Thyroid gland (tissue), 4 donors: Measurements from ENCODE around the gene CYP51A1. TPM values are rescaled to one million over a fixed set of nuclear protein-coding genes. Genes with fewer than 3 reads are reported as not detected.
"Not testable (repeated sequence)": the region's sequence is repeated elsewhere in the genome, so short reads cannot be mapped to it uniquely, and the experiment has no call there.

Source experiments
- DNase-seq, 2 donors: peaks; one replicate each; pipeline ENCODE4 v3.0.0-alpha.2; 2019
- H3K27ac ChIP-seq, 3 donors: fragments of 200-600 bp; sonication (generic); 1 replicate in 2 of 3; 2 replicates in 1 of 3; pipeline ENCODE4 v1.5.1; 2016 to 2019; ENCODE audit warnings: mild to moderate bottlenecking in 1 of 3, moderate library complexity in 1 of 3
- H3K27me3 ChIP-seq: fragments of 200-600 bp; sonication (generic); one replicate; pipeline ENCODE4 v1.5.1; 2019
- H3K36me3 ChIP-seq, 2 donors: fragments of 200-600 bp; sonication (generic); one replicate each; pipeline ENCODE4 v1.5.1; 2016 to 2019
- H3K4me1 ChIP-seq, 2 donors: fragments of 200-600 bp; sonication (generic); one replicate each; pipeline ENCODE4 v1.5.1; 2017 to 2019
- H3K4me3 ChIP-seq, 3 donors: fragments of 200-600 bp; sonication (generic); replicated peaks in 1 of 3; 1 replicate in 2 of 3; 2 replicates in 1 of 3; pipeline ENCODE4 v1.5.1; 2016; ENCODE audit warnings: mild to moderate bottlenecking in 1 of 3
- H3K9me3 ChIP-seq: fragments of 200-600 bp; sonication (generic); one replicate; pipeline ENCODE4 v1.5.1; 2017
- POLR2A ChIP-seq, 2 donors: fragments of 450-650 bp; IDR thresholded peaks; one replicate each; pipeline ENCODE4 v1.6.1; 2017; ENCODE audit warnings: antibody characterized with exemption in 2 of 2, mild to moderate bottlenecking in 2 of 2, moderate library complexity in 1 of 2
- WGBS, 2 donors: methylation state at CpG; one replicate each; pipeline ENCODE4 v1.1.5; 2017; 5-methylcytosine and 5-hydroxymethylcytosine counted together
- intact Hi-C: fragments of 100-400 bp; cut with DNase I; formaldehyde crosslinking; loops from one replicate; pipeline ENCODE4 v1.15.1; 2023
- total RNA-seq, 4 donors: library from RNA; depleted of rRNA; stranded (reverse); fragments of >200 nt; gene quantifications; one replicate each; pipeline ENCODE4 v1.2.3, GENCODE V29; 2016
- TF ChIP-seq, protein P1 (sequence below), 6 experiments: fragments of 200-600 bp in 3 of 6; fragments of 450-650 bp in 3 of 6; sonication (generic) in 3 of 6; IDR thresholded peaks; one replicate each; pipeline ENCODE4 v1.5.1; 2016 to 2019; ENCODE audit warnings: antibody characterized with exemption in 6 of 6, mild to moderate bottlenecking in 2 of 6, inconsistent platforms in 1 of 6, moderate library complexity in 1 of 6

CYP51A1 gene
- total RNA-seq, 4 donors from 2014 or later: 46.9 to 89.1 (median 66.5) TPM

DNA sequence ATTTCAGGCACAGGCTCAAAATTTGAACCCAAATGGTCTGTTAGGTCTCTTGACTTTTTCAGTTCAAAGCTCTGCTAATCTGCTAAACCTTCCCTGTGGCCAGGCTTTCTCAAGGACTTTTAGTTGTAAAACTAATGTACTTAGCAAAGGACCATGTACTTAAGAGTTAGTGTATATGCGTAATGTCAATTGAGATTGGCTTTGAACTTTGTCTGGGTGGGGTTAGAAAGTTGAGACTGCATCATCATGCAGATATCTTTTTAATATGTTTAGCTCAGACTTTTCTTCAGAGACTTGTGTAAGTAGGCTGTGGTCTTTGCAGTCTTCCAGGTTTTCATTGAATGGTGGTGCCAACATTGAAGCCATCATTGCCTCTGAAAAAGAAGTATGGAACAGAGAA, 33.7 kb downstream of the CYP51A1 start:
- no peak overlapping the region for H3K4me3 ChIP-seq
- no peaks in the 10 kb centered on the region for H3K9me3 ChIP-seq
- no peak for DNase-seq
- no peaks in the 10 kb centered on the region for H3K4me1 ChIP-seq
- peaks cover 48 to 55% of the 10 kb centered on the region in 2 donors for H3K36me3 ChIP-seq
- no peak for TF ChIP-seq POLR2A (IDR thresholded peaks at IDR 0.05)
- TF ChIP-seq, protein P1, sequence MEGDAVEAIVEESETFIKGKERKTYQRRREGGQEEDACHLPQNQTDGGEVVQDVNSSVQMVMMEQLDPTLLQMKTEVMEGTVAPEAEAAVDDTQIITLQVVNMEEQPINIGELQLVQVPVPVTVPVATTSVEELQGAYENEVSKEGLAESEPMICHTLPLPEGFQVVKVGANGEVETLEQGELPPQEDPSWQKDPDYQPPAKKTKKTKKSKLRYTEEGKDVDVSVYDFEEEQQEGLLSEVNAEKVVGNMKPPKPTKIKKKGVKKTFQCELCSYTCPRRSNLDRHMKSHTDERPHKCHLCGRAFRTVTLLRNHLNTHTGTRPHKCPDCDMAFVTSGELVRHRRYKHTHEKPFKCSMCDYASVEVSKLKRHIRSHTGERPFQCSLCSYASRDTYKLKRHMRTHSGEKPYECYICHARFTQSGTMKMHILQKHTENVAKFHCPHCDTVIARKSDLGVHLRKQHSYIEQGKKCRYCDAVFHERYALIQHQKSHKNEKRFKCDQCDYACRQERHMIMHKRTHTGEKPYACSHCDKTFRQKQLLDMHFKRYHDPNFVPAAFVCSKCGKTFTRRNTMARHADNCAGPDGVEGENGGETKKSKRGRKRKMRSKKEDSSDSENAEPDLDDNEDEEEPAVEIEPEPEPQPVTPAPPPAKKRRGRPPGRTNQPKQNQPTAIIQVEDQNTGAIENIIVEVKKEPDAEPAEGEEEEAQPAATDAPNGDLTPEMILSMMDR (IDR thresholded peaks at IDR 0.05): no peak
- 100% methylated on average over 1 of the region's 1 CpG for WGBS, 2 donors
- intact Hi-C loops: no loop called here
- no peak overlapping the region for H3K27ac ChIP-seq
- no peaks in the 10 kb centered on the region for H3K27me3 ChIP-seq

DNA sequence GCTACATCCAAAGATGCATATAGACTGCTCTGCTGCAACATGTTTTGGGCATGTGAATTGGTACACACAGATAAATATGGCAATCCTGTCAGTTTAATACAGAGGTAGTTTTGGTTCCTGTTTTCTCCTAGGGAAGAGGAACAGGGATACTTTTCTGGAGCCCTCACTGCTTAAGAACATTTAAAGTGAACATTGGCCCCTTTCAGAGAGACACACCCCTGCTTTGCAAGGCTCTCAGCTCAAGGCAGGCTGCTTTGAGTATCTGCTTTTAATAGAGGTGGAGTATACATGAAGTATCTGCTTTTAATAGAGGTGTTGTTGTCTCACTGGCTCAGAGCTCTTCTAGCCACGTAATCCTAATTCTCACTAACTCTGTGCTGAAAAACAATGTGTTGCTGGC, 38.9 kb downstream of the CYP51A1 start:
- Histone ChIP-seq H3K27ac (no peak overlapping the region), H3K4me1 (peaks cover 5 to 10% of the 10 kb centered on the region in 2 donors), H3K9me3 (no peaks in the 10 kb centered on the region), H3K36me3 (peaks cover 24 to 32% of the 10 kb centered on the region in 2 donors), H3K27me3 (no peaks in the 10 kb centered on the region), H3K4me3 (no peak overlapping the region)
- TF ChIP-seq POLR2A (IDR thresholded peaks at IDR 0.05): no peak
- TF ChIP-seq, protein P1 (IDR thresholded peaks at IDR 0.05): no peak
- 90% methylated on average over 1 of the region's 1 CpG for WGBS, 2 donors
- DNase-seq: no peak
- intact Hi-C loops: no loop called here

DNA sequence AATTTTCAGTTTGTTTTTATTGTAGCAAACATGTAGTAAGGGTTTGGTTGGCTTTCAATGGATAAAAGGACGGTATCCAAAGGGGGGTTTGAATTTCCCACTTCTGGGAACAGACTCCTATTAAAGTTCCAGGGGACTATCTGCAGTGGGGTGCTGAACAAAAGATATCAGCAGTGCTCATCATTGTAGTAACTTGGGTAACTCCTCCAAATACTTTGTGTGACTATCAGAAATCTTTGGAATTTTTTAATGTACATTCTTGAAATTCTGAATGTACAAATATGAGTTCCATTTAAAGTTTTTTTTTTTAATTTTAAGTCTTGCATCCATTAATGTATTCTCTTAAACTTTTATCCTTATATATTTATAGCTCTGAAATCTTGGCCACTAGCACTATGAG, 42.1 kb downstream of the CYP51A1 start:
- peaks cover 5 to 10% of the 10 kb centered on the region in 2 donors for H3K4me1 ChIP-seq
- H3K27ac ChIP-seq: peak overlapping the region in 1 of 3 donors; percentile 52
- no peak overlapping the region for H3K4me3 ChIP-seq
- TF ChIP-seq, protein P1 (IDR thresholded peaks at IDR 0.05): no peak
- TF ChIP-seq POLR2A (IDR thresholded peaks at IDR 0.05): no peak
- DNase-seq: no peak
- H3K36me3 ChIP-seq: peaks cover 11 to 32% of the 10 kb centered on the region in 2 donors
- H3K27me3 ChIP-seq: no peaks in the 10 kb centered on the region
- 94 to 96% methylated on average over 1 of the region's 1 CpG for WGBS, 2 donors
- no peaks in the 10 kb centered on the region for H3K9me3 ChIP-seq
- intact Hi-C loops: no loop called here

DNA sequence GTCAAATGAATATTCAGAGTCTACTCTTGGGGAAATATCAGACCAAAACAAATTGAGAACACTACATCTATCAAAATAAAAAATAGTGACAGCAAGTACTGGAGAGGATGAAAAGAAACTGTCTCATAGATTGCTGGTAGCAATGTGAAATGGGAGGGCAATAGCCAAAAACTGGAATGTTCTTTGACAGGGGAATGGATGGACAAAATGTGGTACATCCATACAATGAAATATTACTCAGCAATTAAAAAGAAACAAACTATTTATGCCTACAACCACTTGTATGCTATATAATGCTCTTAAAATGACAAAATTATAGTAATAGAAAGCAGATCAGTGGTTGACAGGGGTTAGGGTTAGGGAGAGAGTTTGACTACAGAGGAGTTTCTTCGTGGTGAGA, 46.0 kb downstream of the CYP51A1 start:
- Histone ChIP-seq H3K27me3 (no peaks in the 10 kb centered on the region), H3K4me1 (peaks cover 5 to 8% of the 10 kb centered on the region in 2 donors), H3K9me3 (no peaks in the 10 kb centered on the region), H3K4me3 (no peak overlapping the region), H3K27ac (no peak overlapping the region), H3K36me3 (peaks cover 33 to 48% of the 10 kb centered on the region in 2 donors)
- TF ChIP-seq POLR2A (IDR thresholded peaks at IDR 0.05): no peak
- TF ChIP-seq, protein P1 (IDR thresholded peaks at IDR 0.05): no peak
- DNase-seq: no peak
- intact Hi-C loops: no loop called here
- WGBS, 2 donors: 90 to 97% methylated on average over 1 of the region's 1 CpG

DNA sequence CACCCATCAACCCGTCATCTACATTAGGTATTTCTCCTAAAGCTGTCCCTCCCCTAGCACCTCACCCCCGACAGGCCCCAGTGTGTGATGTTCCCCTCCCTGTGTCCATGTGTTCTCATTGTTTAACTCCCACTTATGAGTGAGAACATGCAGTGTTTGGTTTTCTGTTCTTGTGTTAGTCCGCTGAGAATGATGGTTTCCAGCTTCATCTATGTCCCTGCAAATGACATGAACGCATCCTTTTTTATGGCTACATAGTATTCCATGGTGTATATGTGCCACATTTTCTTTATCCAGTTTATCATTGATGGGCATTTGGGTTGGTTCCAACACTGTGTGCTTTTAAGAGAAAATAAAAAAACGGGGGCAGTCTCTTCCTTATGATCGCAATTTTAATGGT, 50.4 kb downstream of the CYP51A1 start:
- H3K4me3 ChIP-seq, H3K9me3 ChIP-seq, H3K27ac ChIP-seq, intact Hi-C loops, H3K27me3 ChIP-seq, DNase-seq, H3K4me1 ChIP-seq: not testable (repeated sequence)
- WGBS, 2 donors: 97 to 99% methylated on average over 6 of the region's 6 CpGs
- peaks cover 30 to 43% of the 10 kb centered on the region in 2 donors for H3K36me3 ChIP-seq

DNA sequence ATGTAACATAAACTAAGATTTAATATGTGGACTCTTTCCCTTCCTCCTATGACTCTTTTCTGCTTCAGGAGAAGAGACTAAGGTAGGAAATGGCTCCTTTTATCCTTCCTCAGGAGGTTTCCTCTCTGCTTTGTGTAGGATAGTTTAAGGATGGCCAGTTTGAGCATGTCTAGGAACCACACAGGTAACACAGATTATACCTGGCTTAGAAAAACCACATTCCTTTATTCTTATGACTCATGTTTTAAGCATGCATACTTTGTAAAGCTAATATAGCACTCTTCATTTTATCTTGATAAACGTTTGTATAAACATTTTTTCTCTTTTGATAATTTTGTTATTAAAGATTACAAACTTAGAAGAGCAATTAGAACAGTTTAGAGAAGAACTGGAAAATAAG, 57.8 kb downstream of the CYP51A1 start:
- no peak for DNase-seq
- Histone ChIP-seq H3K27ac (peak overlapping the region; percentile 18 to 54 (median 50)), H3K27me3 (no peaks in the 10 kb centered on the region), H3K4me3 (no peak overlapping the region), H3K36me3 (peaks cover 7 to 9% of the 10 kb centered on the region in 2 donors), H3K9me3 (no peaks in the 10 kb centered on the region), H3K4me1 (no peaks in the 10 kb centered on the region)
- no peak for TF ChIP-seq POLR2A (IDR thresholded peaks at IDR 0.05)
- TF ChIP-seq, protein P1 (IDR thresholded peaks at IDR 0.05): no peak
- WGBS, 2 donors: 28 to 43% methylated on average over 1 of the region's 1 CpG
- intact Hi-C loops: no loop called here
